Heart left ventricle (tissue), 16 donors: ENCODE results near the gene TMEM208. TPM values are rescaled to one million over a fixed set of nuclear protein-coding genes. Genes with fewer than 3 reads are reported as not detected.

ENCODE experiments used
- ATAC-seq, 4 donors: fragments of 200-7000 bp; cut with Tn5 transposase; one replicate each; pipeline ENCODE4 v1.9.1; 2020 to 2022; ENCODE audit warnings: moderate library complexity in 4 of 4, mild to moderate bottlenecking in 3 of 4, moderate number of reproducible peaks in 1 of 4
- DNase-seq, 5 donors: peaks; one replicate each; pipeline ENCODE4 v3.0.0-alpha.2; 2020
- H3K27ac ChIP-seq, 12 donors: fragments of 200-600 bp; sonication (generic) in 4 of 12; one replicate each; pipeline versions ENCODE4 v1.5.0 to v1.8.0; 2016 to 2022; ENCODE audit warnings: mild to moderate bottlenecking in 2 of 12
- H3K27me3 ChIP-seq, 9 donors: fragments of 200-600 bp; sonication (generic) in 2 of 9; one replicate each; pipeline versions ENCODE4 v1.5.1 to v1.8.0; 2016 to 2022; ENCODE audit warnings: mild to moderate bottlenecking in 3 of 9
- H3K36me3 ChIP-seq, 9 donors: fragments of 200-600 bp; sonication (generic) in 2 of 9; one replicate each; pipeline versions ENCODE4 v1.5.0 to v1.8.0; 2018 to 2022; ENCODE audit warnings: mild to moderate bottlenecking in 2 of 9
- H3K4me1 ChIP-seq, 12 donors: fragments of 200-600 bp; sonication (generic) in 4 of 12; one replicate each; pipeline versions ENCODE4 v1.5.0 to v1.8.0; 2016 to 2022; ENCODE audit warnings: mild to moderate bottlenecking in 3 of 12
- H3K4me3 ChIP-seq, 12 donors: fragments of 200-600 bp; sonication (generic) in 4 of 12; one replicate each; pipeline versions ENCODE4 v1.5.0 to v1.8.0; 2017 to 2022; ENCODE audit warnings: mild to moderate bottlenecking in 9 of 12, moderate library complexity in 4 of 12
- H3K9me3 ChIP-seq, 12 donors: fragments of 200-600 bp; sonication (generic) in 4 of 12; one replicate each; pipeline versions ENCODE4 v1.5.0 to v1.8.0; 2016 to 2022; ENCODE audit warnings: mild to moderate bottlenecking in 1 of 12
- POLR2A ChIP-seq, 2 donors: fragments of 450-650 bp; IDR thresholded peaks; one replicate each; pipeline ENCODE4 v1.6.1; 2017; ENCODE audit warnings: antibody characterized with exemption in 2 of 2, mild to moderate bottlenecking in 2 of 2, moderate library complexity in 2 of 2
- WGBS, 4 donors: extraction: QIAGEN DNeasy Blood & Tissue Kit in 2 of 4; methylation state at CpG; one replicate each; pipeline versions ENCODE4 v1.1.5 to v1.1.7; 2013 to 2018; 5-methylcytosine and 5-hydroxymethylcytosine counted together
- intact Hi-C, 10 donors: fragments of 100-400 bp; cut with DNase I; formaldehyde crosslinking; loops; one replicate each; pipeline versions ENCODE4 v1.11.1 to v1.14.2; 2022
- polyA plus RNA-seq, 2 donors: library from polyadenylated mRNA; stranded (reverse); fragments of 200-250 nt; gene quantifications; one replicate each; pipeline ENCODE4 v1.2.3, GENCODE V29; 2013
- total RNA-seq, 9 donors: library from RNA; depleted of rRNA in 2 of 9; stranded (reverse); fragments of >200 nt in 2 of 9; fragmentation: NEBNext Ultra II Directional in 3 of 9; extraction: Animal tissue kit (Norgen Biotek cat#: 25700) in 3 of 9; gene quantifications; one replicate each; pipeline versions ENCODE4 v1.1.0 to v1.2.4, GENCODE V29; 2016 to 2023
- TF ChIP-seq, protein P1 (sequence below), 12 donors: fragments of 200-600 bp; sonication (generic) in 4 of 12; IDR thresholded peaks; one replicate each; pipeline versions ENCODE4 v1.5.0 to v1.8.0; 2018 to 2022; ENCODE audit warnings: antibody characterized with exemption in 12 of 12, mild to moderate bottlenecking in 5 of 12
- donor health status: ischemic (EF 13 %, LVEDD 7.1; RV severe dilation, severe dysfunction).
- donor health status: healthy with polysubstance abuse.
- donor health status: DM: no; HTN: yes; CAD: no.
- donor health status: DM: no; HTN: no; CAD: no.
- donor health status: ischemic (EF 25% LVEDD 6.9; RV normal size, moderate dysfunction).
- donor health status: ischemic (EF 25% LVEDD 5.7; RV mildly dilated, moderate dysfunction).
- donor health status: healthy.
- donor health status: DM: yes; HTN: yes; CAD: no.
- donor health status: ischemic (EF 35%, LVEDD 5.7; RV mildly dilated, moderate dysfunction).
- donor health status: nonischemic (EF 11% LVEDD 7.7; RV severe dilation, severe dysfunction).
- donor health status: DM: yes; HTN: yes; CAD: no.
- donor health status: PGD.
- donor health status: ischemic (EF 29% LVEDD 5.4; RV normal size, mild dysfunction).
- donor health status: nonischemic (EF 23%, LVEDD 6.1; RV moderate dilation, normal function).

TMEM208 gene
- total and polyA plus RNA-seq, 11 donors = 6.2 to 79.7 (median 16.9) TPM

DNA sequence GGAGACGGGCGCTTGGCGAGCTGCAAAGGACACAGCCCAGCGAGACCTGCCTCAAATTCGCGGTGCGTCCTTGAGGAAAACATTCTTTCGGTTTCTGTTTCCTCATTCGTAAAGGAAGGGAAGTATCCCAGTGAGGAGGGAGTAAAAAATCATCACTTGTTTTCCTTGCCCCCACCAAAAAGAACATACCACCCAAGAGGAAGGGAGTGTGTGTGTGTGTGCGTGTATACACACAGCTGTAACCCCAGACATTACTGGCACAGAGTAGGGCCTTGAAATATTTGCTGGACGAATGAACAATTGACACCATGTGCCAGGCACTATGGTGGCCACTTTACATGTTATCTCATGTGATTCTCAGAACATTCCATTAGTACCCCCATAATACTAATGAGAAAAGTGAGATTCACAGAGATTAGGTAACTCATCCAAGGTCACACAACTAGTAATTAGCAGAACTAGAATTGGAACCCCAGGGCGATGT lies 41.2 kb upstream of the TMEM208 start:
- no peaks in the 10 kb centered on the region for H3K27me3 ChIP-seq
- peak overlapping the region in 2 of 12 donors; percentile 6 to 33 for H3K27ac ChIP-seq
- peak overlapping the region in 8 of 12 donors; percentile 25 to 88 (median 72) for H3K4me3 ChIP-seq
- no peaks in the 10 kb centered on the region for H3K36me3 ChIP-seq
- DNase-seq (no peak), ATAC-seq (no peak)
- peaks cover 0 to 47% (median 27%) of the 10 kb centered on the region in 12 donors for H3K4me1 ChIP-seq
- 9 to 10% (median 9%) methylated on average over 12 of the region's 12 CpGs for WGBS, 4 donors
- intact Hi-C loops = loop anchor here in 8 of 10 donors (1.0 to 10.0 kb wide), 6 partner anchors 26 to 231 kb away; partner anchors contain the start of genes FBXL8 (in 1 of the 8), FHOD1 (in 1 of the 8) and TRADD (in 1 of the 8)
- TF ChIP-seq POLR2A (IDR thresholded peaks at IDR 0.05) = no peak
- TF ChIP-seq, protein P1, sequence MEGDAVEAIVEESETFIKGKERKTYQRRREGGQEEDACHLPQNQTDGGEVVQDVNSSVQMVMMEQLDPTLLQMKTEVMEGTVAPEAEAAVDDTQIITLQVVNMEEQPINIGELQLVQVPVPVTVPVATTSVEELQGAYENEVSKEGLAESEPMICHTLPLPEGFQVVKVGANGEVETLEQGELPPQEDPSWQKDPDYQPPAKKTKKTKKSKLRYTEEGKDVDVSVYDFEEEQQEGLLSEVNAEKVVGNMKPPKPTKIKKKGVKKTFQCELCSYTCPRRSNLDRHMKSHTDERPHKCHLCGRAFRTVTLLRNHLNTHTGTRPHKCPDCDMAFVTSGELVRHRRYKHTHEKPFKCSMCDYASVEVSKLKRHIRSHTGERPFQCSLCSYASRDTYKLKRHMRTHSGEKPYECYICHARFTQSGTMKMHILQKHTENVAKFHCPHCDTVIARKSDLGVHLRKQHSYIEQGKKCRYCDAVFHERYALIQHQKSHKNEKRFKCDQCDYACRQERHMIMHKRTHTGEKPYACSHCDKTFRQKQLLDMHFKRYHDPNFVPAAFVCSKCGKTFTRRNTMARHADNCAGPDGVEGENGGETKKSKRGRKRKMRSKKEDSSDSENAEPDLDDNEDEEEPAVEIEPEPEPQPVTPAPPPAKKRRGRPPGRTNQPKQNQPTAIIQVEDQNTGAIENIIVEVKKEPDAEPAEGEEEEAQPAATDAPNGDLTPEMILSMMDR (IDR thresholded peaks at IDR 0.05) = no peak
- no peaks in the 10 kb centered on the region for H3K9me3 ChIP-seq

DNA sequence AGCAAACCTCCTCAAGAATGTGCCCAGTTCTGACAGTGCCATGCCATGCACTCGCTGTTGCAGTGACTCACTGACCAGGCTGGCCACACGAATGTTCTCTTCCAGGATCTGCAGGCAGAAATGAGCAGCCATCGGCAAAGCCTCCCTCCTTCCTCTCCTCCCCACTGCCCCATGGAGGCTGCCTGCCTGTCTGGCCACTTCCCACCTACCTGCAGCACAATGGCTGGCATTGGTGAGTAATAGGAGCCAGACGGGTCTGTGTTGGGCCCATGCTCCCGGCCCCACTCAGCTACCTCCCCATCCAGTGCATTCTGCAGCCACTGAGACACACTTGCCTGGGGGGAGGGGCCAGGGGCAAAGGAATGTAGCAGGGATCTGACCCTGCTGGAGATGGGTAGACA lies 40.4 kb upstream of the TMEM208 start:
- WGBS, 4 donors = 44 to 61% (median 56%) methylated on average over 4 to 5 of the region's 5 CpGs
- Histone ChIP-seq H3K36me3 (no peaks in the 10 kb centered on the region), H3K27me3 (no peaks in the 10 kb centered on the region), H3K4me3 (no peak overlapping the region), H3K4me1 (peaks cover 2 to 50% (median 33%) of the 10 kb centered on the region in 12 donors), H3K27ac (no peak overlapping the region), H3K9me3 (no peaks in the 10 kb centered on the region)
- intact Hi-C loops = loop anchor here in 3 of 10 donors (10.0 kb wide), 1 partner anchor 212 kb away; no protein-coding TSS in a partner anchor
- TF ChIP-seq, protein P1 (IDR thresholded peaks at IDR 0.05) = no peak
- TF ChIP-seq POLR2A (IDR thresholded peaks at IDR 0.05) = no peak
- ATAC-seq (no peak), DNase-seq (no peak)

DNA sequence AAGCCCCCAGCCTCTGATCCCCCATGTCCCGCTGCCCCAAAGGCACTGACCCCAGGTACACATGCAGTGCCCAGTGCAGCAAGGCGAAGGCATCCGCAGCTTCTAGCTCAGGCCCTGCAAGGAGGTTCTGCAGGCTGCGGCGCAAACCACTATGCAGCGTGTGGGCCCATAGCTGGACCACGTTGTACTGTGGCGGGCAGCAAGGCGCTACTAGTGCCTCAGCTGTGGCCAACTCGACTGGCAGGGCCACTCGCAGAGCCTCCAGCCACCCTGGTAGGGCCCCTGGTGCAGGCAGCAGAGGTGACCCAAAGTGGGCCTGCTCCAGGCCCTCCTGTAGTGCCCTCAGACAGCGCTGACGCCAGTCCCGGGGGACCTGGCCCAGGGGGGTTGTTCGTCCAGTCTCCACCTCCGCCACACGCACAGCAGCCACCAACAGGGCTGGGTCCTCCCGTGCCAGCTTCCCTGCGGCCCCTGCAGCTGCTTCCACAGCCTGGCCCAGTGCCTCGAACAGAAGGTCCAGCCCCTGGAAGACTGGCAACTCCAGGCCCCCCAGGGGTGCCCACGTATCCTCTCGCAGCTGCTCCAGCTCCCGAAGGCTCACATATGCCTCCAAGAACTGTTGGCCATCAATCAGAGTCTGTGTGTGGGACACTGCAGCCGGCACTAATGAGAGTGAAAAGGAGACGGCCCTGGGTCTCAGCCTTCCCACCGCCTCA lies 39.6 kb upstream of the TMEM208 start:
- Histone ChIP-seq H3K4me3 (no peak overlapping the region), H3K9me3 (no peaks in the 10 kb centered on the region), H3K27ac (no peak overlapping the region), H3K27me3 (no peaks in the 10 kb centered on the region), H3K36me3 (no peaks in the 10 kb centered on the region), H3K4me1 (peaks cover 2 to 45% (median 36%) of the 10 kb centered on the region in 12 donors)
- no peak for ATAC-seq
- intact Hi-C loops = loop anchor here in 3 of 10 donors (10.0 kb wide), 1 partner anchor 213 kb away; no protein-coding TSS in a partner anchor
- 81 to 85% (median 84%) methylated on average over 20 to 26 of the region's 26 CpGs for WGBS, 4 donors
- TF ChIP-seq POLR2A (IDR thresholded peaks at IDR 0.05) = no peak
- TF ChIP-seq, protein P1 (IDR thresholded peaks at IDR 0.05) = no peak
- DNase-seq = no peak

DNA sequence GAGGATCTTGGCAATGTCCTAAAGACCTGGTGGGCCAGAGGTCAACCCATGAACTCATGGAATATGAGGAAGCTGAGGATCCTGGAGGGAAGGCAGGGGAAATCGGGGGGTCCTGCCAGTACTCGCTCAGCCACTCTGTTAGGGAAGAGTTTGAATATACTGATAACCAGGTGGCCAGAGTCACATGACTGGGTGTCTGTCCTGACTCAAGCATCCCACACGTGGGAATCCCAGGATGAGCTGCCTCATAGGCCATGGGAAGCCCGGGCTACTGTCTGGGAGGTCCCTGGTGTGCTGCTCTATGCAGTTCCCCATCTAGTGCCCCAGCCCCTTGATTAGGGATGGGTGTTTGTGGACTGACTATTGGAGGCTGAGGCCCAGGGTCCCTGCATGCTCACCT lies 38.6 kb upstream of the TMEM208 start:
- WGBS, 4 donors = 63 to 74% (median 70%) methylated on average over 4 of the region's 4 CpGs
- H3K9me3 ChIP-seq = no peaks in the 10 kb centered on the region
- peaks cover 0 to 4% (median 0%) of the 10 kb centered on the region in 9 donors for H3K36me3 ChIP-seq
- no peak overlapping the region for H3K4me3 ChIP-seq
- no peaks in the 10 kb centered on the region for H3K27me3 ChIP-seq
- DNase-seq = no peak
- no peak for ATAC-seq
- TF ChIP-seq, protein P1 (IDR thresholded peaks at IDR 0.05) = no peak
- TF ChIP-seq POLR2A (IDR thresholded peaks at IDR 0.05) = no peak
- intact Hi-C loops = loop anchor here in 3 of 10 donors (10.0 kb wide), 1 partner anchor 214 kb away; no protein-coding TSS in a partner anchor
- H3K4me1 ChIP-seq = peaks cover 2 to 48% (median 39%) of the 10 kb centered on the region in 12 donors
- H3K27ac ChIP-seq = no peak overlapping the region
